Thoracic aorta (tissue), 2 donors: ENCODE results near the gene CTTN. TPM values are rescaled to one million over a fixed set of nuclear protein-coding genes. Genes with fewer than 3 reads are reported as not detected.
"Not testable (repeated sequence)": the region's sequence is repeated elsewhere in the genome, so short reads cannot be mapped to it uniquely, and the experiment has no call there.

Source experiments
- ATAC-seq: fragments of 150-250 bp; one replicate; pipeline ENCODE4 v1.8.0; 2017; ENCODE audit warnings: low read depth; ENCODE audit not compliant: insufficient number of reproducible peaks, low FRiP score
- DNase-seq: peaks from one replicate; pipeline ENCODE4 v3.0.0-alpha.2; 2020; ENCODE audit warnings: low spot score
- H3K27ac ChIP-seq, 2 donors: fragments of 200-600 bp; sonication (generic); 1 replicate in 1 of 2; 2 replicates in 1 of 2; pipeline ENCODE4 v1.5.1; 2016; ENCODE audit warnings: mild to moderate bottlenecking in 2 of 2, moderate library complexity in 2 of 2
- H3K27me3 ChIP-seq: fragments of 200-600 bp; sonication (generic); replicated peaks from 2 replicates; pipeline ENCODE4 v1.6.0; 2016; ENCODE audit warnings: mild to moderate bottlenecking; ENCODE audit not compliant: insufficient read depth
- H3K36me3 ChIP-seq: fragments of 200-600 bp; sonication (generic); one replicate; pipeline ENCODE4 v1.5.1; 2016
- H3K4me1 ChIP-seq, 2 donors: fragments of 200-600 bp; sonication (generic); 1 replicate in 1 of 2; 2 replicates in 1 of 2; pipeline versions ENCODE4 v1.5.1 to v1.6.0; 2016; ENCODE audit warnings: low read depth in 2 of 2, mild to moderate bottlenecking in 1 of 2; ENCODE audit not compliant: control insufficient read depth in 1 of 2
- H3K4me3 ChIP-seq: fragments of 200-600 bp; sonication (generic); 2 replicates; pipeline ENCODE4 v1.5.1; 2016; ENCODE audit warnings: mild to moderate bottlenecking
- H3K9me3 ChIP-seq: fragments of 200-600 bp; sonication (generic); 2 replicates; pipeline ENCODE4 v1.5.1; 2016
- total RNA-seq, 2 donors: library from RNA; depleted of rRNA; stranded (reverse); fragments of >200 nt; gene quantifications; one replicate each; pipeline versions ENCODE4 v1.1.0 to v1.2.3, GENCODE V29; 2016
- TF ChIP-seq, protein P1 (sequence below): fragments of 200-600 bp; sonication (generic); IDR thresholded peaks from one replicate; pipeline ENCODE4 v1.5.1; 2019; ENCODE audit warnings: antibody characterized with exemption

CTTN gene
- total RNA-seq, 2 donors from 2014 or later = 415 to 578 TPM

- TF ChIP-seq, protein P1, sequence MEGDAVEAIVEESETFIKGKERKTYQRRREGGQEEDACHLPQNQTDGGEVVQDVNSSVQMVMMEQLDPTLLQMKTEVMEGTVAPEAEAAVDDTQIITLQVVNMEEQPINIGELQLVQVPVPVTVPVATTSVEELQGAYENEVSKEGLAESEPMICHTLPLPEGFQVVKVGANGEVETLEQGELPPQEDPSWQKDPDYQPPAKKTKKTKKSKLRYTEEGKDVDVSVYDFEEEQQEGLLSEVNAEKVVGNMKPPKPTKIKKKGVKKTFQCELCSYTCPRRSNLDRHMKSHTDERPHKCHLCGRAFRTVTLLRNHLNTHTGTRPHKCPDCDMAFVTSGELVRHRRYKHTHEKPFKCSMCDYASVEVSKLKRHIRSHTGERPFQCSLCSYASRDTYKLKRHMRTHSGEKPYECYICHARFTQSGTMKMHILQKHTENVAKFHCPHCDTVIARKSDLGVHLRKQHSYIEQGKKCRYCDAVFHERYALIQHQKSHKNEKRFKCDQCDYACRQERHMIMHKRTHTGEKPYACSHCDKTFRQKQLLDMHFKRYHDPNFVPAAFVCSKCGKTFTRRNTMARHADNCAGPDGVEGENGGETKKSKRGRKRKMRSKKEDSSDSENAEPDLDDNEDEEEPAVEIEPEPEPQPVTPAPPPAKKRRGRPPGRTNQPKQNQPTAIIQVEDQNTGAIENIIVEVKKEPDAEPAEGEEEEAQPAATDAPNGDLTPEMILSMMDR = no peak
- H3K36me3 ChIP-seq = no peaks in the 10 kb centered on the region
Observed at GRCh38 chr11:70445091-70445490, 46.8 kb downstream of the CTTN start.

GRCh38 chr11:70445605-70446004 lies 47.3 kb downstream of the CTTN start:
- no peak overlapping the region for H3K27ac ChIP-seq
- H3K4me1 ChIP-seq = no peaks in the 10 kb centered on the region
- ATAC-seq = no peak
- H3K27me3 ChIP-seq = no peaks in the 10 kb centered on the region
- no peaks in the 10 kb centered on the region for H3K36me3 ChIP-seq
- TF ChIP-seq, protein P1 = no peak
- DNase-seq = no peak
- H3K9me3 ChIP-seq = peaks cover 14% of the 10 kb centered on the region
- H3K4me3 ChIP-seq = no peak overlapping the region

More at GRCh38 chr11:70445091-70445490, 46.8 kb downstream of the CTTN start:
- ATAC-seq (no peak), DNase-seq (no peak)
- no peaks in the 10 kb centered on the region for H3K4me1 ChIP-seq
- peaks cover 14% of the 10 kb centered on the region for H3K9me3 ChIP-seq
- no peaks in the 10 kb centered on the region for H3K27me3 ChIP-seq
- H3K27ac ChIP-seq = no peak overlapping the region
- no peak overlapping the region for H3K4me3 ChIP-seq

- Histone ChIP-seq H3K27me3 (no peaks in the 10 kb centered on the region), H3K27ac (no peak overlapping the region), H3K4me3 (no peak overlapping the region), H3K4me1 (no peaks in the 10 kb centered on the region), H3K36me3 (no peaks in the 10 kb centered on the region), H3K9me3 (peaks cover 14% of the 10 kb centered on the region)
- DNase-seq = no peak
- TF ChIP-seq, protein P1 = no peak
- no peak for ATAC-seq
Observed at GRCh38 chr11:70448983-70449567, 50.7 kb downstream of the CTTN start.

DNA sequence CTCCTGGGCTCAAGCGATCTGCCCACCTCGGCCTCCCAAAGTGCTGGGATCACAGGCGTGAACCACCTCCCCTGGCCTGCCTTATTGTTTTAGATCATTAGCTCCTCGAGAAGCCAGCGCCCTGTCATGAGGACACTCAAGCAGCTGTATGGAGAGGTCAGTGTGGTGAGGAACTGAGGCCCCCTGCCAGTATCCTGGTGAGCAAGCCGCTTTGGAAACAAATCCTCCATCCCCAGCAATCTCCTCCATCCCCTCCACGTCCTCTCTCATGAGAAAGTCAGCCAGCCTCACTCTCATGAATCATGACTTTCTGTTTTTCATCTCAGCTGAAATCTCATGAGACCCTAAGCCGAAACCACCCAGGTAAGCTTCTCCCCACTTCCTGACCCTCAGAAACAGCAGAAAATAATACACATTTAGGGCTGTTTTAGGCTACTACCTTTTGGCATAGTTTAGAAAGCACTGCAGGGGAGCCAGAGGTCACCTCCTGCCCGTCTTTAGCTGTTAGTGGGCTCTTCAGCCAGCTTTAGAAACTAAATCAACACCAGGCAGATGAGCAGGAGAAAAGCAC lies 56.0 kb downstream of the CTTN start:
- Histone ChIP-seq H3K27ac (no peak overlapping the region), H3K27me3 (no peaks in the 10 kb centered on the region), H3K9me3 (peaks cover 6% of the 10 kb centered on the region), H3K36me3 (no peaks in the 10 kb centered on the region), H3K4me1 (no peaks in the 10 kb centered on the region), H3K4me3 (no peak overlapping the region)
- DNase-seq (no peak), ATAC-seq (no peak)
- TF ChIP-seq, protein P1 = no peak

- H3K27me3 ChIP-seq, H3K36me3 ChIP-seq, H3K27ac ChIP-seq, H3K9me3 ChIP-seq, H3K4me3 ChIP-seq, ATAC-seq, H3K4me1 ChIP-seq, DNase-seq: not testable (repeated sequence)
Observed at GRCh38 chr11:70454811-70455210, 56.5 kb downstream of the CTTN start.

- H3K27me3 ChIP-seq = no peaks in the 10 kb centered on the region
- TF ChIP-seq, protein P1 = no peak
Observed at GRCh38 chr11:70455354-70455753, 57.0 kb downstream of the CTTN start.

More at GRCh38 chr11:70455354-70455753, 57.0 kb downstream of the CTTN start:
- H3K27ac ChIP-seq = no peak overlapping the region
- H3K9me3 ChIP-seq = no peaks in the 10 kb centered on the region
- H3K36me3 ChIP-seq = no peaks in the 10 kb centered on the region
- DNase-seq (no peak), ATAC-seq (no peak)
- no peak overlapping the region for H3K4me3 ChIP-seq
- H3K4me1 ChIP-seq = no peaks in the 10 kb centered on the region
